Smooth muscle cell (in vitro differentiated cells): ENCODE results near the gene USP5. TPM values are rescaled to one million over a fixed set of nuclear protein-coding genes. Genes with fewer than 3 reads are reported as not detected.

Experiments used
- DNase-seq: peaks from one replicate; lab custom pipeline; 2025; ENCODE audit not compliant: unreplicated experiment; lab: John Stamatoyannopoulos, UW
- H2AFZ ChIP-seq: fragments of 200-600 bp; sonication (generic); 2 replicates; pipeline ENCODE4 v1.6.0; 2016; ENCODE audit warnings: antibody characterized with exemption, low read depth, mild to moderate bottlenecking
- H3F3A ChIP-seq: fragments of 200-600 bp; sonication (generic); 2 replicates; pipeline ENCODE4 v1.6.0; 2017; ENCODE audit warnings: antibody characterized with exemption, low read depth
- H3K27ac ChIP-seq: fragments of 200-600 bp; sonication (generic); 2 replicates; pipeline ENCODE4 v1.5.1; 2016; ENCODE audit warnings: low read depth, mild to moderate bottlenecking
- H3K27me3 ChIP-seq: fragments of 200-600 bp; sonication (generic); 2 replicates; pipeline ENCODE4 v1.6.1; 2016; ENCODE audit warnings: low read depth, mild to moderate bottlenecking
- H3K36me3 ChIP-seq: fragments of 200-600 bp; sonication (generic); 2 replicates; pipeline ENCODE4 v1.5.1; 2016; ENCODE audit warnings: low read depth
- H3K4me1 ChIP-seq: fragments of 200-600 bp; sonication (generic); 2 replicates; pipeline ENCODE4 v1.5.1; 2016; ENCODE audit warnings: low read depth
- H3K4me2 ChIP-seq: fragments of 200-600 bp; sonication (generic); 2 replicates; pipeline ENCODE4 v1.6.0; 2016; ENCODE audit warnings: mild to moderate bottlenecking
- H3K4me3 ChIP-seq: fragments of 200-600 bp; sonication (generic); 2 replicates; pipeline ENCODE4 v1.5.1; 2016; ENCODE audit warnings: mild to moderate bottlenecking
- H3K79me2 ChIP-seq: fragments of 200-600 bp; sonication (generic); 2 replicates; pipeline ENCODE4 v1.6.0; 2016; ENCODE audit warnings: low read depth, mild to moderate bottlenecking
- H3K9ac ChIP-seq: fragments of 200-600 bp; sonication (generic); 2 replicates; pipeline ENCODE4 v1.6.0; 2016; ENCODE audit warnings: low read depth
- H3K9me3 ChIP-seq: fragments of 200-600 bp; sonication (generic); replicated peaks from 2 replicates; pipeline ENCODE4 v1.5.1; 2016; ENCODE audit warnings: low read depth
- H4K20me1 ChIP-seq: fragments of 200-600 bp; sonication (generic); 2 replicates; pipeline ENCODE4 v1.6.0; 2016; ENCODE audit warnings: low read depth
- WGBS: methylation state at CpG from one replicate; pipeline ENCODE4 v1.1.7; 2016; ENCODE audit warnings: low lambda C conversion rate; 5-methylcytosine and 5-hydroxymethylcytosine counted together
- polyA plus RNA-seq: library from polyadenylated mRNA; unstranded; fragments of >200 nt; fragmentation: Nextera tagmentation; extraction: Ambion mirVana; gene quantifications from 2 replicates; pipeline ENCODE4 v1.2.1, GENCODE V29; 2016
- total RNA-seq: library from RNA; depleted of rRNA; stranded (reverse); fragments of >200 nt; gene quantifications from 2 replicates; pipeline ENCODE4 v1.2.3, GENCODE V29; 2014
- TF ChIP-seq, protein P1 (sequence below): fragments of 200-600 bp; sonication (generic); IDR thresholded peaks from 2 replicates; pipeline ENCODE4 v1.5.1; 2017; ENCODE audit warnings: borderline replicate concordance, mild to moderate bottlenecking, antibody characterized with exemption; ENCODE audit not compliant: insufficient read depth, poor library complexity, severe bottlenecking

The USP5 gene
- total and polyA plus RNA-seq, 2 experiments from 2014 or later = 51.3 to 64.9 TPM

DNA sequence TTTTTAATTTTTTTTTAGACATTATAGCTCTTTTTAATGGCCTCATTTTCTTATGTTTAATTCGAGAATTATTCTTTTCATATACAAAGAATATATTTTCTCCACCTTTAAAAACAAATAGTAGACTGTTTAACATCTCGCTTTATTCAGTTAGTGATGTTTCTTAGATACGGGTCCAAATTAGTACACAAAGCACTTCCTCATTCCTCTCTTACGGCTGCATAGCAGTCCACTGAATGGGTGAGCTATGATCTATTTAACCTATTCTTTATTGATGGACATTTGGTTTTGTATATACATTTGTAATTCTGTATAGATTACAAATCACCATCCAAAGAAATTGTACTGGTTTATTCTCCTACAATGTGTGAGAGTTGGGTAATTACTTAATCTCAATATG lies 38.6 kb upstream of the USP5 start:
- DNase-seq = no peak
- Histone ChIP-seq H3K4me2 (no peak overlapping the region), H3K4me1 (no peaks in the 10 kb centered on the region), H3F3A (no peaks in the 10 kb centered on the region), H3K79me2 (no peaks in the 10 kb centered on the region), H2AFZ (no peak overlapping the region), H3K27me3 (no peaks in the 10 kb centered on the region), H3K4me3 (no peak overlapping the region), H3K9ac (no peak overlapping the region), H3K27ac (no peak overlapping the region), H3K9me3 (no peaks in the 10 kb centered on the region), H4K20me1 (no peaks in the 10 kb centered on the region), H3K36me3 (no peaks in the 10 kb centered on the region)
- WGBS = 80% methylated on average over 4 of the region's 4 CpGs
- TF ChIP-seq, protein P1, sequence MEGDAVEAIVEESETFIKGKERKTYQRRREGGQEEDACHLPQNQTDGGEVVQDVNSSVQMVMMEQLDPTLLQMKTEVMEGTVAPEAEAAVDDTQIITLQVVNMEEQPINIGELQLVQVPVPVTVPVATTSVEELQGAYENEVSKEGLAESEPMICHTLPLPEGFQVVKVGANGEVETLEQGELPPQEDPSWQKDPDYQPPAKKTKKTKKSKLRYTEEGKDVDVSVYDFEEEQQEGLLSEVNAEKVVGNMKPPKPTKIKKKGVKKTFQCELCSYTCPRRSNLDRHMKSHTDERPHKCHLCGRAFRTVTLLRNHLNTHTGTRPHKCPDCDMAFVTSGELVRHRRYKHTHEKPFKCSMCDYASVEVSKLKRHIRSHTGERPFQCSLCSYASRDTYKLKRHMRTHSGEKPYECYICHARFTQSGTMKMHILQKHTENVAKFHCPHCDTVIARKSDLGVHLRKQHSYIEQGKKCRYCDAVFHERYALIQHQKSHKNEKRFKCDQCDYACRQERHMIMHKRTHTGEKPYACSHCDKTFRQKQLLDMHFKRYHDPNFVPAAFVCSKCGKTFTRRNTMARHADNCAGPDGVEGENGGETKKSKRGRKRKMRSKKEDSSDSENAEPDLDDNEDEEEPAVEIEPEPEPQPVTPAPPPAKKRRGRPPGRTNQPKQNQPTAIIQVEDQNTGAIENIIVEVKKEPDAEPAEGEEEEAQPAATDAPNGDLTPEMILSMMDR = no peak

DNA sequence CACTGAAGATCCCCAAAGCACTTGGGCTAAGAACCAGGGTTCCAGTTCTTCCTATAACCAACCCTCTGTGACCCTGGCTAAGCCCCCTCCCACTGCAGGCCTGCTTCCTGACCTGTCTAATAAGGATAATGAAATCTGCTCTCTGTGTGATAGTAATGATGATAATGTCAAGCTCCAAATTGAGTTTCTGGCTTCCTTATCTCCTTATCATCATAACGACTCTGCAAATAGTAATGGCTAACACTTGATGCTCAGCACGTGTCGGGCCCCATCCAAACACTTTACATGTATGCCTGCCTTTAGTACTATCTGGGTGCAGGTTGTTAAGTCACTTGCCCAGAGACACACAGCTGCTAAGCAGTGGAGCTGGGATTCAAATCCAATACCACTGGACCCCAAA lies 35.4 kb upstream of the USP5 start:
- no peak overlapping the region for H3K4me2 ChIP-seq
- H3K79me2 ChIP-seq = no peaks in the 10 kb centered on the region
- H3K4me1 ChIP-seq = peaks cover 18% of the 10 kb centered on the region
- no peaks in the 10 kb centered on the region for H3K36me3 ChIP-seq
- no peaks in the 10 kb centered on the region for H4K20me1 ChIP-seq
- no peak for DNase-seq
- H3K27ac ChIP-seq = no peak overlapping the region
- H2AFZ ChIP-seq = no peak overlapping the region
- TF ChIP-seq, protein P1 = no peak
- WGBS = 82% methylated on average over 3 of the region's 3 CpGs
- no peaks in the 10 kb centered on the region for H3K27me3 ChIP-seq
- no peak overlapping the region for H3K9ac ChIP-seq
- no peaks in the 10 kb centered on the region for H3K9me3 ChIP-seq
- H3F3A ChIP-seq = no peaks in the 10 kb centered on the region
- H3K4me3 ChIP-seq = no peak overlapping the region

DNA sequence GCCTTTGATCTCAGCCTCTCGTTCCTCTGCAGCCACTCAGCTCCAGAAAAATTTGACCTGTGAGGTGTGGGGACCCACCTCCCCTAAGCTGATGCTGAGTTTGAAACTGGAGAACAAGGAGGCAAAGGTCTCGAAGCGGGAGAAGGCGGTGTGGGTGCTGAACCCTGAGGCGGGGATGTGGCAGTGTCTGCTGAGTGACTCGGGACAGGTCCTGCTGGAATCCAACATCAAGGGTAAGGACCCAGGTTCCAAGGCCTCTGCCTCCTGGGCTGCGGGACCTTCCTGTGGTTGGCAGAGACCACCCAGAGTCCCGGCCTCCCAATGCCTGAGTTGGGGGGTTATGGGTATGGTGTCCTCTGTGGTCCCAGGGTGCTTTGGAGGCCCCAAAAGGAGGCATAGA lies 34.9 kb upstream of the USP5 start:
- H3K27ac ChIP-seq = no peak overlapping the region
- no peaks in the 10 kb centered on the region for H3F3A ChIP-seq
- DNase-seq = no peak
- no peaks in the 10 kb centered on the region for H3K9me3 ChIP-seq
- H3K9ac ChIP-seq = no peak overlapping the region
- H3K79me2 ChIP-seq = no peaks in the 10 kb centered on the region
- no peak overlapping the region for H3K4me3 ChIP-seq
- peaks cover 22% of the 10 kb centered on the region for H3K4me1 ChIP-seq
- WGBS = 91% methylated on average over 8 of the region's 8 CpGs
- no peaks in the 10 kb centered on the region for H4K20me1 ChIP-seq
- H2AFZ ChIP-seq = no peak overlapping the region
- H3K36me3 ChIP-seq = no peaks in the 10 kb centered on the region
- TF ChIP-seq, protein P1 = no peak
- H3K27me3 ChIP-seq = no peaks in the 10 kb centered on the region
- no peak overlapping the region for H3K4me2 ChIP-seq

DNA sequence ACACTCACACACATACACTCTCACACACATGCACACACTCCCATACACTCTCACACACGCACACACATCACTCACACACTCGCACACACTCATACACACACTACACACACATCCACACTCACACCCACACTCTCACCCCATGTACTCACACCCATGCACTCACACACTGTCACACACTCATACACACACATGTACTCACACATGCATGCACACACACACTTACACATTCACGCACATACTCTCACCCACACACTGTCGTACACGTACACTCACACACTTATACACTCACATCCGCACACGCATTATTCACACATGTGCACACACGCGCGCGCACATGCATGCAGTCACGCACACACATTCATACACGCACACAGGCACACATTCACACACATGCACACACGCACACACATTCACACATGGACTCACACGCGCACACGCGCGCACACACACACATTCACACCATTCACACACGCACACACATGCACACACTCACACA lies 34.2 kb upstream of the USP5 start:
- H3K79me2 ChIP-seq = no peaks in the 10 kb centered on the region
- no peak overlapping the region for H3K9ac ChIP-seq
- H3K27ac ChIP-seq = no peak overlapping the region
- no peaks in the 10 kb centered on the region for H3K9me3 ChIP-seq
- WGBS = 93% methylated on average over 20 of the region's 20 CpGs
- no peak for DNase-seq
- H3K4me2 ChIP-seq = no peak overlapping the region
- TF ChIP-seq, protein P1 = no peak
- peaks cover 2% of the 10 kb centered on the region for H3K27me3 ChIP-seq
- H3K4me1 ChIP-seq = peaks cover 23% of the 10 kb centered on the region
- H3K4me3 ChIP-seq = no peak overlapping the region
- H3K36me3 ChIP-seq = no peaks in the 10 kb centered on the region
- H2AFZ ChIP-seq = no peak overlapping the region
- H3F3A ChIP-seq = no peaks in the 10 kb centered on the region
- no peaks in the 10 kb centered on the region for H4K20me1 ChIP-seq
